GM21390 (cell line): ENCODE results near the gene CTNNA2.

ENCODE experiments used
- ATAC-seq: cut with Tn5 transposase; IDR thresholded peaks from one replicate; pipeline ENCODE4 v1.9.1; 2021; ENCODE audit not compliant: unreplicated experiment

The CTNNA2 gene

GRCh38 chr2:80579756-80580155, 1066.9 kb downstream of the CTNNA2 start:
- no peak for ATAC-seq

DNA sequence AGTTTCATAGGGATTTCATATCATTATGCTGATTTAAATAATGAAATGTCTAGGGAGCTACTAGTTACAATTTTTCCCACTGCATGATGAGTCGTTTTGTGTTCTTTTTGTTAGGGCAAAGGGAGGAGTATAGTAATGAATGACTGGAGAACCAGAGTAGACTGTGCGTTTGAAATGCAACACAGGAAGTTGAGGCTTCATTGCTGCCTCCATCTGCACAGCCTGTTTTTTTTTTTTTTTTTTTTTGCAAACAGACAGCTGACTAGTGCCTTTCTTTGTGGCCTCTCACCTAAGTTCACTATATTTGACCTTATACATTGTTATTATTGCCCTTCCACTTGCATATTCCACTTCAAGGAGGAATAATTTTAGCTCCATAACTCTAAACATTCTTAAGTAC, 1078.4 kb downstream of the CTNNA2 start:
- no peak for ATAC-seq

DNA sequence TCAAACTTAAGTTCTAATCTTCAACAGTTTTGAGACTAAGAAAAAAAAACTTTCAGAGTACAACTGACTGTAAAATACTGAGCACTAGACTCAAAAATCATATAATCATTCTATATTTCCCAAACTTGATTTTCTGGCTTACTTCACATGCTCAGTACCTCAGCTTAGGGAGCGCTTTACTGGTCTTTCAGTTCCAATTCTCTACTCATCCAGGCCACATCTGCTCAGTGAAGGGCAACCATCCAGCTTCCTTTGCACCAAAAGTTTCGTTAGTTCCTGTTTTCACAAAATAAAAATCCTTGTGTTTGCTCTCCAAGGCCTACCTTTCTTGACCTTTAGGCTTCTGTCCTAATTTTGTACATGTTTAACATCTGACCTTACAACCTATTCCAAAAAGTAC, 1079.3 kb downstream of the CTNNA2 start:
- no peak for ATAC-seq

DNA sequence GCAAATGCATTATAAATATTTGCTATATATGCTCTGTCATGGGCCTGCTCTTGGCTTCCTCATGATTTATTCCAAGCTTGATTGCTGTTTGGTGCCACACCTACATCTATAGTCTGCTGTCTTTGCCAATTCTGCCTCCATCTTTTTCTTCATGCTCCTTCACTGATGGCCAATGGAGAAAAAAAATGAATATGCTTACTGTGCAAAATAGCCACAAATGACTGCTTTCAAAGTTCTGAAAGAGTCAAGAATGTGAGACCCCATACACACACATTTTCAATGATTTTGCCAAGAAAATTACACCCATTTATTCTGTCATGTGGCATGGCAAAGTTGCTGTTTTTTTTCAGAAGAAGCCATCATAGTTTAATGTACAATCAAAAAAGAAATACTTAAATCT, 1097.3 kb downstream of the CTNNA2 start:
- no peak for ATAC-seq

GRCh38 chr2:80621656-80622055, 1108.8 kb downstream of the CTNNA2 start:
- no peak for ATAC-seq

DNA sequence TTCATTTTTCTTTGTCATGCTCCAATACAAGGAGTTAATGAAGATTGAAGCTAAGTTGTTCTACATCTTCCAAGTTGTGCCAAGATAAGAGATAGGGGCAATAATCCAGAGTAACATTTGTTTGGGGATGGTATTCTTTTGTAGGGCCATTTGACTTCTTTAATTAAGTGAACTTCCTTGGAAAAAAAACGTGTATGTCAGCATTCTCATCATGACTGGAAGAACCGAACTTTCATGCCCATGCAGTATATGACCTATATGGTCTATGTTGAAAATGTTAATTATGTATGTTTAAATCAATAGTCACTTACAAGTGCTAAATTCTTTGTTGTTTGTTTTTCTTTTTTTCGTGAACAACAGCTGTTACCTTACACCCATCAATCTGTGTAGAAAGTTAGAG, 1111.2 kb downstream of the CTNNA2 start:
- ATAC-seq, result no peak

- no peak for ATAC-seq
These were observed 1121.7 kb downstream of the CTNNA2 start for GRCh38 chr2:80634590-80634989.

DNA sequence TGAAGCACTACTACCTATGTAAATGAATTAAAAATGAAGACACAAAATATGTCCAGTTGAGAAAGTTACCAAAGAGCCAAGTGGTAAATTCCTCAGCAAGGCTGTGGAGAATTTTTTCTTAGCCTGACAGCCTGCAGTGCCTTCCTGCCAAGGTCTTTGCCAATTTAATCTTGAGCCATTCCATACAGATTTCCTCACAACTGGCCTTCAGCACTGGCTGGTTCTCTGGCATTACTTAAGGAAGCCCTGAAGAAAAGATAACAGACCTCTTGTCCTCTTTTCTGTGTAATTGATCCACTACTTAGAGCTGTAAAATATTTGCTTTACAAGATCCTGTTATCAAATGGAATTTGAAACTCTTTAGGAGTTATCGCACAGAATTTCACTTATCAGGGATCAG, 1125.9 kb downstream of the CTNNA2 start:
- no peak for ATAC-seq

GRCh38 chr2:80642465-80642864, 1129.6 kb downstream of the CTNNA2 start:
- ATAC-seq, result no peak

GRCh38 chr2:80643598-80643997, 1130.7 kb downstream of the CTNNA2 start:
- no peak for ATAC-seq

DNA sequence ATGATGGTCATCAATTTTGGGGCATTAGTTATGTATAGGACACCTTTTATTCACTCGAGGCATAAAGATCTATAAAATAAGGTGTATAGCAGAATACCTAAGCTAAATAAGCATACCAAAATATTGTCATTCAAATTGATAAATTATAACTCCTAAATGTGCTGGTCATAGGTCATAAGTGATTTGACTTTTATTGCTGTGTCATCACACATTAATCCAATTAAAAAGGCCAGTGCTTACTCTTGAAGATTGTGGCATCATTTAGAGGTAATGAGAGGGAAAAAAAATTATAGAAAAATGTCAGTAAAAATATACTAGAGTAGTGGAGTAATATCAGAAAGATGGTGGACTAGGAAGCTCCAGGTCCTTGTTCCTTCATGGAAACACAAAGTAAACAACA, 1138.6 kb downstream of the CTNNA2 start:
- no peak for ATAC-seq

DNA sequence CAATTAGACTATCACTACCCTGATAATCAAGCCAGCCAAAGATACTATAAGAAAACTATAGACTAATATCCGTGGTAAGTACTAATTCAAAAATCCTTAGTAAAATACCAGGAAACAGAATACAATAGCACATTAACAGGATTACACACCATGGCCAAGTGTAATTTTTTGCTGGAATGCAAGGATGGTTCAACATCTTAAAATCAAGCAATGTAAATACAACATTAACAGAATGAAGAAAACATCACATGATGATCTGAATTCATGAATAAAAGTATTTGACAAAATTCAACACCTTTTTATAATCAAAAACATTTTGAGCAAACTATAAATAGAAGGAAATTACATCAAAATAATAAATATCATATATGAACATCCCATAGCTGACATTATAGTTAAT, 1142.4 kb downstream of the CTNNA2 start:
- ATAC-seq, result no peak

DNA sequence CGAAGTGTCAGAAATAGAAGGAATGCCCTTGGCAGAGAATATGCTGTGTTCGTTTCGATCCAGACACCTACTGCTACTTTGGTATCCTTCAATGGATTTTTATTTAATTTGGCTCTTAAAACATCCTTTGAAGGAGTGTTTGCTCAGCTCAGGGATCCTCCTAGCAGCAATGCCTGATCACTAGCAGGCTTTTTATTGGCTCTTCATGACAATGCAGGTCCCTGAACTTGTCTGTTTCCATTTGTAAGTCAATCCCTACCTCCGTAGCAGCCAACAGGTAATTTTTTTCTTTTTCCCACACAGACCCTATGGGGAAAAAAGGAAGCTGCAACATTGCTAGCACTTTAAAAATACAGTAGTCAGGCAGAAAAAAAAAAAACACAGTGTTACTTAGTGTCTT, 1157.9 kb downstream of the CTNNA2 start:
- no peak for ATAC-seq

DNA sequence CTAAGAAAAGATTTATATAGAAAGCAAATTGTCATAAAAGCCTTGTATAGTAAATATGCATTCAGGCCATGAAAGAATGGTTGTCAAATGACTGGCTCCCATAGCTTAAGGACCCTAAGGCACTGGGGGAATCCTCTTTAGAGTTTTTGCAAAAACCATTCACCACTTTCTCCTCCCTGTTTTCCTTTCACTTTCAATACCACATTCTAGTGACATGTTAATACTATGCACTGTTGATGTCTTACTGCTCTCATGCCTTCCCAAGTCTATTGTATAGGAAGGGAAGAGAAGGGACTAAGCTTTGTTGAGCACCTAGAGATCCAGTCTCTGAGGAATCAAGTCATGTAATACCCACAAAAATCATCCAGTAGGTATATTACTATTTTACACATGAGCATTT, 1174.7 kb downstream of the CTNNA2 start:
- no peak for ATAC-seq

DNA sequence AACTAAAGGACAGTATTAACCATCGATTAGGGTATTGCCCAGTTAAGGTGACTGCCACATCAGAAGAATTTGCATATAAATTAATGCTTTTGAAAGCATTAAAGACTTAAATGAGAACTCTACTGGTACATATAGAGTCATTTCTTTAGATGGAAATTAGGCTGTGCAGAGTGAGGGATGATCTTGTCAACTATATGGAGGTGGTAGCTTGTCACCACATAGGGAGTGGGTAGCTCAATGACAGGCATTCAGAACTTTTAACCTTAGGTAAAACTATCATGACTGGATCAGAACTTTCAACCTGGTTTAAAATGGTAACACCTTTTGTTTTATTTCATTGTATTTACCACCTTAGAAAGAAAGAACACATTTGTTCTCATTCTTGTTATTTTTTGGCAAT, 1176.3 kb downstream of the CTNNA2 start:
- ATAC-seq, result no peak
